ENCODE data around the gene MIPEP.

MIPEP gene

GRCh38 chr13:23811366-23812062 is 77.7 kb downstream of the MIPEP start:
- H3K27me3 Mint-ChIP-seq (ENCODE audit: low read depth, poor library complexity) = no peaks in the 10 kb centered on the region
- H3K4me3 Mint-ChIP-seq = no peak overlapping the region
- no peak for TF ChIP-seq CTCF (IDR thresholded peaks at IDR 0.05)

GRCh38 chr13:23810685-23811240 is 78.4 kb downstream of the MIPEP start:
- TF ChIP-seq CTCF (IDR thresholded peaks at IDR 0.05) = no peak
- H3K36me3 Mint-ChIP-seq (ENCODE audit: low read depth) = peaks cover 26% of the 10 kb centered on the region
- peaks cover 25% of the 10 kb centered on the region for H3K4me1 Mint-ChIP-seq
- no peak for DNase-seq
- no peak overlapping the region for H3K4me3 Mint-ChIP-seq
- no peaks in the 10 kb centered on the region for H3K9me3 Mint-ChIP-seq
- no peaks in the 10 kb centered on the region for H3K27me3 Mint-ChIP-seq (ENCODE audit: low read depth, poor library complexity)
- H3K27ac Mint-ChIP-seq = peak overlapping the region; percentile 95

More at GRCh38 chr13:23811366-23812062, 77.7 kb downstream of the MIPEP start:
- peak overlapping the region; percentile 88 for H3K27ac Mint-ChIP-seq
- H3K4me1 Mint-ChIP-seq = peaks cover 27% of the 10 kb centered on the region
- no peak for DNase-seq
- no peaks in the 10 kb centered on the region for H3K9me3 Mint-ChIP-seq
- peaks cover 24% of the 10 kb centered on the region for H3K36me3 Mint-ChIP-seq (ENCODE audit: low read depth)

- DNase-seq = no peak
- no peak for TF ChIP-seq CTCF (IDR thresholded peaks at IDR 0.05)
- no peaks in the 10 kb centered on the region for H3K27me3 Mint-ChIP-seq (ENCODE audit: low read depth, poor library complexity)
- no peak overlapping the region for H3K4me3 Mint-ChIP-seq
- H3K27ac Mint-ChIP-seq = no peak overlapping the region
- peaks cover 32% of the 10 kb centered on the region for H3K4me1 Mint-ChIP-seq
- H3K36me3 Mint-ChIP-seq (ENCODE audit: low read depth) = peaks cover 46% of the 10 kb centered on the region
- H3K9me3 Mint-ChIP-seq = peaks cover 4% of the 10 kb centered on the region
Observed at GRCh38 chr13:23808803-23809202, 80.4 kb downstream of the MIPEP start.

- Mint-ChIP-seq H3K36me3 (ENCODE audit: low read depth) (peaks cover 63% of the 10 kb centered on the region), H3K4me1 (peaks cover 25% of the 10 kb centered on the region)
Observed at GRCh38 chr13:23806874-23807526, 82.2 kb downstream of the MIPEP start.

GRCh38 chr13:23805821-23806220 is 83.4 kb downstream of the MIPEP start:
- Mint-ChIP-seq H3K4me1 (peaks cover 13% of the 10 kb centered on the region), H3K27ac (no peak overlapping the region)
- TF ChIP-seq CTCF (IDR thresholded peaks at IDR 0.05) = no peak

More at GRCh38 chr13:23806874-23807526, 82.2 kb downstream of the MIPEP start:
- Mint-ChIP-seq H3K27me3 (ENCODE audit: low read depth, poor library complexity) (no peaks in the 10 kb centered on the region), H3K4me3 (no peak overlapping the region), H3K27ac (no peak overlapping the region), H3K9me3 (peaks cover 8% of the 10 kb centered on the region)
- no peak for TF ChIP-seq CTCF (IDR thresholded peaks at IDR 0.05)
- no peak for DNase-seq

More at GRCh38 chr13:23805821-23806220, 83.4 kb downstream of the MIPEP start:
- Mint-ChIP-seq H3K4me3 (no peak overlapping the region), H3K36me3 (ENCODE audit: low read depth) (peaks cover 74% of the 10 kb centered on the region), H3K27me3 (ENCODE audit: low read depth, poor library complexity) (no peaks in the 10 kb centered on the region), H3K9me3 (peaks cover 8% of the 10 kb centered on the region)
- no peak for DNase-seq

Measured in nephron progenitor cell (in vitro differentiated cells).